IMR-90 (cell line): ENCODE results near the gene MAB21L4.

Experiments
- CHD1 ChIP-seq: IDR thresholded peaks from 2 replicates; pipeline ENCODE4 v1.6.1; 2012; ENCODE audit warnings: low read depth, low read length, improper control_type of control experiment
- CTCF ChIP-seq: conservative IDR thresholded peaks from 2 replicates; pipeline ENCODE4 v1.5.1; 2012; ENCODE audit warnings: mild to moderate bottlenecking, low read depth, low read length, improper control_type of control experiment
- POLR2A ChIP-seq: IDR thresholded peaks from 2 replicates; pipeline ENCODE4 v1.6.1; 2012; ENCODE audit warnings: mild to moderate bottlenecking, low read depth, low read length
- SMC3 ChIP-seq: fragments of 150-350 bp; IDR thresholded peaks from 2 replicates; pipeline ENCODE4 v1.6.1; 2016; ENCODE audit warnings: low read depth, mild to moderate bottlenecking, antibody characterized with exemption, low read length, moderate library complexity
- USF2 ChIP-seq: fragments of 150-350 bp; IDR thresholded peaks from 2 replicates; pipeline ENCODE4 v1.6.1; 2017; ENCODE audit warnings: mild to moderate bottlenecking, antibody characterized with exemption, low read length, low read depth

- TF ChIP-seq POLR2A (no peak), CTCF (no peak), SMC3 (no peak), CHD1 (no peak), USF2 (no peak)
Measured at GRCh38 chr2:240871071-240871958, 24.6 kb downstream of the MAB21L4 start.
